ENCODE data around the gene BRD7. TPM values are rescaled to one million over a fixed set of nuclear protein-coding genes. Genes with fewer than 3 reads are reported as not detected.

The BRD7 gene
- total and polyA plus RNA-seq, 3 donors from 2014 or later, result 79.2 to 110 (median 96.0) TPM

DNA sequence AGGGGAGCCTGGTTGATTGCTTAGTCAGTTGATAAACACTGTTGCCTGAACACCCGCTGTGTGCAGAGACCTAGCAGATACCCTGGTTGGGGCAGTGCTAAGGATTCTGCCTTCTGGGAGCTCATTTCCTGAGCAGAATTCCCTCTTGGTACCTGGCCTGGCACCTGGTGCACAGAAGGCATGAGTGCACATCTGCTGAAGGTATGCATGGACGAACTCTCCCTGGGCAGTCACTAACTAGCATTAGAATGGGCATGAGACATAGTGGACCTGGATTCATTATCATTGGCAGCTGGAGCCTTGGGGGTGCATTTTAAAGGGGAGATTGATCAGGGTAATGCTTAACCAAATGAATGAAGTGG, 89.3 kb downstream of the BRD7 start:
- DNase-seq, result no peak
- Histone ChIP-seq H3K4me1 (no peaks in the 10 kb centered on the region), H3K9me3 (no peaks in the 10 kb centered on the region), H3K27me3 (no peaks in the 10 kb centered on the region), H3K27ac (no peak overlapping the region), H3K4me3 (no peak overlapping the region), H3K36me3 (ENCODE audit: low read depth, missing control alignments) (no peaks in the 10 kb centered on the region)
- intact Hi-C loops (cut with DNase I; ENCODE audit: low total_unique reads), result no loop called here
- TF ChIP-seq, protein P1, sequence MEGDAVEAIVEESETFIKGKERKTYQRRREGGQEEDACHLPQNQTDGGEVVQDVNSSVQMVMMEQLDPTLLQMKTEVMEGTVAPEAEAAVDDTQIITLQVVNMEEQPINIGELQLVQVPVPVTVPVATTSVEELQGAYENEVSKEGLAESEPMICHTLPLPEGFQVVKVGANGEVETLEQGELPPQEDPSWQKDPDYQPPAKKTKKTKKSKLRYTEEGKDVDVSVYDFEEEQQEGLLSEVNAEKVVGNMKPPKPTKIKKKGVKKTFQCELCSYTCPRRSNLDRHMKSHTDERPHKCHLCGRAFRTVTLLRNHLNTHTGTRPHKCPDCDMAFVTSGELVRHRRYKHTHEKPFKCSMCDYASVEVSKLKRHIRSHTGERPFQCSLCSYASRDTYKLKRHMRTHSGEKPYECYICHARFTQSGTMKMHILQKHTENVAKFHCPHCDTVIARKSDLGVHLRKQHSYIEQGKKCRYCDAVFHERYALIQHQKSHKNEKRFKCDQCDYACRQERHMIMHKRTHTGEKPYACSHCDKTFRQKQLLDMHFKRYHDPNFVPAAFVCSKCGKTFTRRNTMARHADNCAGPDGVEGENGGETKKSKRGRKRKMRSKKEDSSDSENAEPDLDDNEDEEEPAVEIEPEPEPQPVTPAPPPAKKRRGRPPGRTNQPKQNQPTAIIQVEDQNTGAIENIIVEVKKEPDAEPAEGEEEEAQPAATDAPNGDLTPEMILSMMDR (IDR thresholded peaks at IDR 0.05), result no peak
- TF ChIP-seq POLR2A (IDR thresholded peaks at IDR 0.05), result no peak
- WGBS, 2 donors, result 81 to 92% methylated on average over 2 of the region's 2 CpGs

DNA sequence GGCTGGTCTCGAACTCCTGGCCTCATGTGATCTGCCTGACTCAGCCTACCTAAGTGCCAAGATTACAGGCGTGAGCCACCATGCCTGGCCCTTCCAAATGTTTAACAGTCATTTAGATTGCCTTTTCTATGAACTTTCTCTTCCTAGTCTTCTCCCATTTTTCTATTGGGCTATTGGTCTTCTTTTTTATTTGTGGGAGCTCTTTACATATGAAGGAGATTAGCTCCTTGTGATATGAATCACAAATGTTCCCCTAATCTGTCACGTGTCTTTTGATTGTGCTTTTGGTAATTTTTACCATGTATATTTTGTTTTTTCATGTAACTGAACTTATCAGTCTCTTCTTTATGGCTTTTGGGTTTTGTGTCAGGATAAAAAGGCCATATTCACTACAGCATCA, 90.5 kb downstream of the BRD7 start:
- intact Hi-C loops (cut with DNase I; ENCODE audit: low total_unique reads), result no loop called here
- no peak for TF ChIP-seq POLR2A (IDR thresholded peaks at IDR 0.05)
- TF ChIP-seq, protein P1 (IDR thresholded peaks at IDR 0.05), result no peak
- 76 to 82% methylated on average over 3 of the region's 3 CpGs for WGBS, 2 donors

DNA sequence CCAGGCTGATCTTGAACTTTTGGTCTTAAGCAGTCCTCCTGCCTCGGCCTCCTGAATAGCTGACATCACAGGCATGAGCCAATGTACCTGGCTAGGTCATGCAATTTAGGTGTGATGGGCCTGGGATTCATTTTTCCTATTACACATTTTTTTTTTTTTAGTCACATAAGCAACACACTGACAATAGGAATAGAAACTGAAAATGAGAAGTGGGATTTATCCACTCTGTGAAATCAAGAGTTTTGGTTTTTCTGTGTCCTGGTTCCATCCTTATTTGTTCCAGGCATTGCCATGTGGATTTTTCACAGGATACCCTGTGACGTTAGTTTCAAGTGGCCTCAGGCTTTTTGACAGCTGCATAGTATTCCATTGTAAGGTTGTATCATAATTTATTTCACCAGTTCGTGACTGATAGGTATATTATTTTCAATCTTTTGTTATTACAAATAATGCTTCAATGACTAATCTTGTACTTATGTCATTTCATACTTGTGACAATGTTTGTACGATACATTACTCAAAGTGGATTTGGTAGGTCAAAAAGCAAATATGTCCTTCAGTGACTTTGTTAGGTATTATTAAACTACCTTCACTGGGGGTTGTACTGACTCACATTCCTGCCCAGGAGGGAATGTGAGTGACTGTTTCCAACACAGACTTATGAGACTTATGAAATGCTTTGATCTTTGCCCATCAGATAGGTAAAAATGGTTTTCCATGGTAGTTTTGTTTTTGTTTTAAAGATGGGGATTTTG, 91.8 kb downstream of the BRD7 start:
- Histone ChIP-seq H3K9me3 (no peaks in the 10 kb centered on the region), H3K4me3 (no peak overlapping the region), H3K27me3 (no peaks in the 10 kb centered on the region), H3K4me1 (no peaks in the 10 kb centered on the region), H3K27ac (no peak overlapping the region), H3K36me3 (ENCODE audit: low read depth, missing control alignments) (no peaks in the 10 kb centered on the region)
- intact Hi-C loops (cut with DNase I; ENCODE audit: low total_unique reads), result no loop called here
- DNase-seq, result no peak
- WGBS, 2 donors, result 89% methylated on average over 4 of the region's 4 CpGs
- TF ChIP-seq POLR2A (IDR thresholded peaks at IDR 0.05), result no peak

More for the DNA sequence above, 90.5 kb downstream of the BRD7 start:
- Histone ChIP-seq H3K27me3 (no peaks in the 10 kb centered on the region), H3K9me3 (no peaks in the 10 kb centered on the region), H3K27ac (no peak overlapping the region), H3K36me3 (ENCODE audit: low read depth, missing control alignments) (no peaks in the 10 kb centered on the region), H3K4me3 (no peak overlapping the region), H3K4me1 (no peaks in the 10 kb centered on the region)
- DNase-seq, result no peak

DNA sequence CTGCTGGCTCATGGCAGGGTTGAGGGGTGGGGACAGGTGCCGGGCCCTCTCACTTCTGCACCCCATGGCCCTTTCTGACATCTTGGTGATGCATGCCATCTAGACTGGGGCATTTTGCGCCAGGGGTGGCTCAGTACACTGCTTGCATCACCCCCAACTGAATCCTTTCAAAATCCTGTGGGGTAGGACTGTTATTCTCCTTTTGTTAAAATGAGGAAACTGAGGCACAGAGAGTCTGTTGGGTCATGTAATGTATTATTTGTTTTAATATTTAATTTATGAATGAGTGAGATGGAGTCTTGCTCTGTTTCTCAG, 92.5 kb downstream of the BRD7 start:
- Histone ChIP-seq H3K27ac (no peak overlapping the region), H3K4me1 (no peaks in the 10 kb centered on the region), H3K4me3 (no peak overlapping the region), H3K9me3 (no peaks in the 10 kb centered on the region), H3K36me3 (ENCODE audit: low read depth, missing control alignments) (no peaks in the 10 kb centered on the region), H3K27me3 (no peaks in the 10 kb centered on the region)
- TF ChIP-seq, protein P1 (IDR thresholded peaks at IDR 0.05), result no peak
- TF ChIP-seq POLR2A (IDR thresholded peaks at IDR 0.05), result no peak
- 100% methylated on average over 1 to 2 of the region's 2 CpGs for WGBS, 2 donors
- intact Hi-C loops (cut with DNase I; ENCODE audit: low total_unique reads), result no loop called here
- DNase-seq, result no peak

DNA sequence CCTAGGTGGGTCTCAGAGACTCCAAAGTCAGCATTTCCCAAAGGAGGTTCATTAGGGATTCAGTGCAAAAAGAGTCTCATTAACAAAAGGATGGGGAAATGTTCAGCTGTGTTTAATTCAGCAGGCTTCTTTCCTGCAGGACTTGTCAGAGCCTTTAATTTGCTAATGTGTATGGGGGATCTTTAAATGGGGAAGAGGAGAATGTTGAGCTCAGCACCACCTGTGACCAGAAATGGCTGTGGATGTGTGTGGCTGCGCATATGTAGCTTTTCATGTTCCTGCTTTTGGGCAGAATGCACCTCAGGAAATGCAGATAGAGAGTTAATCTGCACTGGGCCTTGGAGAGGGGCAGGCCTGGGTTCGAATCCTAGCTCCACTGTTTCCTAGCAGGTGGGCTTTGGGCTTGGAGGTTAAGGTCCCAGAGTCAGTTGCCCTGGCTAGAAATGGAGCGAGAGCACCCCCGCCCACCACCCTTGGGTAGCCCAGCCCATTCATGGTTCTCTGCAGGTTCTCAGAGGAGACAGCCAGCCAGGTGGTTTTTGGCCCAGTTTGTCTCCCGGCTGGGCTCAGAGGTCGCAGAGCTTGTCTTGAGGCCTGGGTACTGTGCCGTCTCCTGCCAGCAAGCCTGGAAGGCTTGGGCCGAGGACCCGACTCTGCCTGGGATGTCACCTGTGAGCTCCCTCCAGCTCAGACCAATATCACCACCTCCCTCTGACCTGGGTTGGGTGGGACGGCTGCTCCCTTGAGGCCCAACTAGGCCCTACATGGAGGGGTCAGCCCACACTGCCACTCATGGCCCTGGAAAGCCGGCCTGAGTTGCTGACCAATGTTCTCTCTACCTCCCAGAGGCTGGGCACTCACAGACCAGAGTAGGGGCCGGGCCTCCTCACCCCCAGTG, 93.1 kb downstream of the BRD7 start:
- H3K4me3 ChIP-seq, result no peak overlapping the region
- no peaks in the 10 kb centered on the region for H3K9me3 ChIP-seq
- no peaks in the 10 kb centered on the region for H3K27me3 ChIP-seq
- intact Hi-C loops (cut with DNase I; ENCODE audit: low total_unique reads), result no loop called here
- no peak overlapping the region for H3K27ac ChIP-seq
- H3K36me3 ChIP-seq (ENCODE audit: low read depth, missing control alignments), result no peaks in the 10 kb centered on the region
- no peak for TF ChIP-seq POLR2A (IDR thresholded peaks at IDR 0.05)
- TF ChIP-seq, protein P1 (IDR thresholded peaks at IDR 0.05), result no peak
- no peaks in the 10 kb centered on the region for H3K4me1 ChIP-seq
- WGBS, 2 donors, result 69 to 83% methylated on average over 6 to 12 of the region's 12 CpGs
- no peak for DNase-seq

All from testis (tissue), 3 donors.